ENCODE data around the gene GOLPH3. TPM values are rescaled to one million over a fixed set of nuclear protein-coding genes. Genes with fewer than 3 reads are reported as not detected.
"Not testable (repeated sequence)": the region's sequence is repeated elsewhere in the genome, so short reads cannot be mapped to it uniquely, and the experiment has no call there.

The GOLPH3 gene
- total RNA-seq, 1 donor from 2014 or later = 80.5 TPM

DNA sequence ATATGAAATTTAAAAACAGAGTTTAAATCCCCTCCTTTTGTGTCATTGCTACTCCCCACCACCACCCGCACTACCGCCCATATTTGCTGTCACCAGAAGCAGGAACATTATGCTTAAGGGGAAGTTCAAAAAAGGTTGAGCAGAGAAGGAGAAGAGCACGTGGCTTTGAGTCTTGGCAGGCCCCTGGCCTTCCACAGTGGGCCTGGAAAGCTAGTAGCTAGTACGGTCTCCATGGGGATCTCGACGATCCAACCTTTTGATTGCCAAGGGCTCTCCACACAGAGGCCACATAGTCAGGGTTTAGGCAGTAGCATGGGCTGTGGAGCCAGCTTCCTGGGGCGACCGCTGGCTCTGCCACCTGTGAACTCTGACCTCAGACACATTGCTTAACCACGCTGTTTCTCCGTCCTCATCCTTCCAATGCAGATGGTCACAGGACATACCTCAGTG lies 90.1 kb downstream of the GOLPH3 start:
- H3K4me3 ChIP-seq = no peak overlapping the region
- H3K4me3 Mint-ChIP-seq = no peak overlapping the region
- no peaks in the 10 kb centered on the region for H4K20me1 ChIP-seq (ENCODE audit: low read depth)
- DNase-seq (ENCODE audit: low spot score) = no peak
- no peak overlapping the region for H3K27ac ChIP-seq
- no peaks in the 10 kb centered on the region for H3K4me1 ChIP-seq
- no peaks in the 10 kb centered on the region for H3K79me2 ChIP-seq (ENCODE audit: low read depth)
- no peak overlapping the region for H3K9ac ChIP-seq
- no peak overlapping the region for H3K4me2 ChIP-seq
- no peaks in the 10 kb centered on the region for H3K4me1 Mint-ChIP-seq
- TF ChIP-seq CTCF (IDR thresholded peaks at IDR 0.05) (no peak), EZH2 (IDR thresholded peaks at IDR 0.05) (no peak), EZH2phosphoT487 (IDR thresholded peaks at IDR 0.05) (no peak)
- no peaks in the 10 kb centered on the region for H3K27me3 ChIP-seq
- H3K36me3 Mint-ChIP-seq = peaks cover 2% of the 10 kb centered on the region
- H3K27me3 Mint-ChIP-seq (ENCODE audit: insufficient read depth, low read depth) = peaks cover 2% of the 10 kb centered on the region
- H3K36me3 ChIP-seq = no peaks in the 10 kb centered on the region
- H2AFZ ChIP-seq (replicated peaks) = no peak overlapping the region
- no peaks in the 10 kb centered on the region for H3K9me3 ChIP-seq (ENCODE audit: low read depth)
- H3K9me3 Mint-ChIP-seq = no peaks in the 10 kb centered on the region
- H3F3A ChIP-seq (ENCODE audit: low read depth) = no peaks in the 10 kb centered on the region
- H3K27ac Mint-ChIP-seq = no peak overlapping the region

GRCh38 chr5:32082701-32083100 lies 91.4 kb downstream of the GOLPH3 start:
- H3K36me3 ChIP-seq = no peaks in the 10 kb centered on the region
- Mint-ChIP-seq H3K27ac (no peak overlapping the region), H3K36me3 (peaks cover 2% of the 10 kb centered on the region), H3K27me3 (ENCODE audit: insufficient read depth, low read depth) (peaks cover 2% of the 10 kb centered on the region), H3K9me3 (no peaks in the 10 kb centered on the region), H3K4me1 (no peaks in the 10 kb centered on the region), H3K4me3 (no peak overlapping the region)
- DNase-seq (ENCODE audit: low spot score) = no peak
- H2AFZ ChIP-seq (replicated peaks) = no peak overlapping the region
- TF ChIP-seq EZH2 (IDR thresholded peaks at IDR 0.05) = no peak
- TF ChIP-seq CTCF (IDR thresholded peaks at IDR 0.05) = no peak
- TF ChIP-seq EZH2phosphoT487 (IDR thresholded peaks at IDR 0.05) = no peak
- H3K9me3 ChIP-seq (ENCODE audit: low read depth) = no peaks in the 10 kb centered on the region
- H3K27ac ChIP-seq = no peak overlapping the region
- H3K4me2 ChIP-seq = no peak overlapping the region
- no peaks in the 10 kb centered on the region for H4K20me1 ChIP-seq (ENCODE audit: low read depth)
- no peaks in the 10 kb centered on the region for H3F3A ChIP-seq (ENCODE audit: low read depth)
- no peaks in the 10 kb centered on the region for H3K79me2 ChIP-seq (ENCODE audit: low read depth)
- no peak overlapping the region for H3K4me3 ChIP-seq
- no peaks in the 10 kb centered on the region for H3K27me3 ChIP-seq
- H3K9ac ChIP-seq = no peak overlapping the region
- no peaks in the 10 kb centered on the region for H3K4me1 ChIP-seq

DNA sequence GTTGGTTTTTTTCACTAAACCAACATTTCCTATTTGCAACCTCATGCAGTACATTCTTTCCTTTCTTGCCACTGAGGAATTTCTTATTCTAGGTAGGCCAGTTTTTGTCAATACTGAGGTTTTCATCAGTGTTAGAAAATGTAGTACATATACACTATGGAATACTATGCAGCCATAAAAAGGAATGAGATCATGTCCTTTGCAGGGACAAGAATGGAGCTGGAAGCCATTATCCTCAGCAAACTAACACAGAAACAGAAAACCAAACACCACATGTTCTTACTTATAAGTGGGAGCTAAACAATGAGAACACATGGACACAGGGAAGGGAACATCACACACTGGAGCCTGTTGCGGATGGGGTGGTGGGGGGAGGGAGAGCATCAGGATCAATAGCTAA lies 93.6 kb downstream of the GOLPH3 start:
- not testable (repeated sequence) for H3K79me2 ChIP-seq (ENCODE audit: low read depth); H3K27ac Mint-ChIP-seq; DNase-seq (ENCODE audit: low spot score); H2AFZ ChIP-seq (replicated peaks); H3K4me1 Mint-ChIP-seq; H3K27me3 Mint-ChIP-seq (ENCODE audit: insufficient read depth, low read depth); H3K9ac ChIP-seq; H4K20me1 ChIP-seq (ENCODE audit: low read depth); H3K9me3 Mint-ChIP-seq; H3K36me3 ChIP-seq; H3K4me1 ChIP-seq; H3K27ac ChIP-seq; H3K4me3 ChIP-seq; H3K9me3 ChIP-seq (ENCODE audit: low read depth); H3K4me3 Mint-ChIP-seq; H3F3A ChIP-seq (ENCODE audit: low read depth); H3K4me2 ChIP-seq; H3K27me3 ChIP-seq; H3K36me3 Mint-ChIP-seq

GRCh38 chr5:32078855-32079254 lies 95.3 kb downstream of the GOLPH3 start:
- not testable (repeated sequence) for H3K4me1 Mint-ChIP-seq; DNase-seq (ENCODE audit: low spot score)

More at GRCh38 chr5:32078855-32079254, 95.3 kb downstream of the GOLPH3 start:
- not testable (repeated sequence) for H3K4me1 ChIP-seq; H3K9me3 Mint-ChIP-seq; H3K4me2 ChIP-seq; H2AFZ ChIP-seq (replicated peaks); H3K4me3 ChIP-seq; H3K4me3 Mint-ChIP-seq; H3K27me3 ChIP-seq; H3K9me3 ChIP-seq (ENCODE audit: low read depth); H3K27ac Mint-ChIP-seq; H4K20me1 ChIP-seq (ENCODE audit: low read depth); H3K27ac ChIP-seq; H3K36me3 ChIP-seq; H3F3A ChIP-seq (ENCODE audit: low read depth); H3K79me2 ChIP-seq (ENCODE audit: low read depth); H3K36me3 Mint-ChIP-seq; H3K27me3 Mint-ChIP-seq (ENCODE audit: insufficient read depth, low read depth); H3K9ac ChIP-seq
